Left forelimb (tissue), 1 donor: ENCODE data around the gene CFAP70.

Source experiments
- DNase-seq: peaks from one replicate; pipeline ENCODE4 v3.0.0-alpha.2; 2018; ENCODE audit warnings: low spot score

CFAP70 gene

DNA sequence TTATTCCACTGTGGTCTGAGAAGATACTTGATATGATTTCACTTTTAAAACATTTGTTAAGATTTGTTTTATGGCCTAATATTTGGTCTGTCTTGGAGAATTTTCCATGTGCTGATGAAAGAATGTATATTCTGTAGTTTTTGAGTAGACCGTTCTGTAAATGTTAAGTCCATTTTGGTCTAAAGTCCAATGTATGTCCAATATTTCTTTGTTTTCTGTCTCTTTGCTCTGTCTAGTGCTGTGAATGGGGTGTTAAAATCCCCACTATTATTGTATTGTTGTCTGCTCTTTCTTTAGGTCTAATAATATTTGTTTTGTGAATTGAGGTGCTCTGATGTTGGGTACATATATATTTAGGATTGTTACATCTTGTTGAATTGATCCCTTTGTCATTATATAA is 142.9 kb downstream of the CFAP70 start:
- no peak for DNase-seq

DNA sequence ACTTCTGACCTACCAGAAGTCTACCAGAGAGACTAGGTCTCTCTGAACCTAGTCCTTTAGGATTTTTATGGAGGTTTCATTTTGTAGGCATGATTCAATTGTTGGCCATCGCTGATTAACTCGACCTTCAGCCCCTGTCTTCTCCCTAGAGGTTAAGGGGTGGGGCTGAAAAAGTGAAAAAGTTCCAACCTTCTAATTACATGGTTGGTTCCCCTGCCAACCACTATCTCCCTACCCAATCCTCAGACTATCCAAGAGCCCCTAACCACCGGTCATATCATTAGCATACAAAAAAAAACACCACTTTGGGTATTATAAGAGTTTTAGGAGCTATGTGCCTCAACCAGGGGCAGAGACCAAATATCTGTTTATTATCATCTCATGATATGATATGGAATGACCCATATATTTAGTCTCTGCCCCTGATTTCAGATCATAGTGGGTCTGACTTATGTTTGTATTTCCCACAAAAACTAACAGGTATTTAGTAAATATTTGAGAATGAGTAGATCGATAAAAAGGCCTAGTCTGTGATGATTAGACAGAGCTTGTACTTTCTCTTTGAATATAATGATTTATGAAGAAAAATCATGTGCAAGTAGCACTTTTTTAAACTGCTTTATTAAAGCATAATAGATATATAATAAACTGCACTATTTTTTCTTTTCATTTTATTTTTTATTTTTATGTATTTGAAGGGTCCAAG is 147.4 kb downstream of the CFAP70 start:
- DNase-seq, result no peak

DNA sequence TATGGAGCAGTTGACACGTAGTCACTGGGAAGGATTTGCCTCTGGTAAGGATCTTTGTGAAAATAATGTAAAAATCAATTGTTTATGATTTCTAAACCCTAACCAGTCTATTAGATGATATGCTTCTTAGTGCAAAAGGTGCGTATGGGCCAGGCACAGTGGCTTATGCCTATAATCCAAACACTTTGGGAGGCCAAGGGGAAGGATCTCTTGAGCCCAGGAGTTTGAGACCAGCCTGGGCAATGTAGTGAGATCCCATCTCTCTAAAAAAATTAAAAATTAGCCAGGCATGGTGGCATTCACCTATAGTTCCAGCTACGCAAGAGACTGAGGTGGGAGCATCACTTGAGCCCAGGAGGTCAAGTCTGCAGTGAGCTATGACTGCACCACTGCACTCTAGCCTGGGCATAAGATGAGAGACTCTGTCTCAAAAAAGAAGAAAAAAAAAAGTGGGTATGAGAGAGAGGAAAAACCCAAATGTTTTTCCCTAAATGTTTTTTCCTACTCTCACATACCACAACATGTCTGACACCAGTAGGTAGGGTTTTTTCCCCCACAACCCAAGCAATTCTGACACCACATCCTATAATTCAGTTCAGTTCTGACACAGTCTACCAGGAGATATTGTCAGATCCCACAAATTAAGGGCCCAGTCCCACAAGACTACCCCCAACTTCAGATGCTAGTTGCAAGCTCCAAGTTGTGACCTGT is 148.1 kb downstream of the CFAP70 start:
- DNase-seq, result no peak

DNA sequence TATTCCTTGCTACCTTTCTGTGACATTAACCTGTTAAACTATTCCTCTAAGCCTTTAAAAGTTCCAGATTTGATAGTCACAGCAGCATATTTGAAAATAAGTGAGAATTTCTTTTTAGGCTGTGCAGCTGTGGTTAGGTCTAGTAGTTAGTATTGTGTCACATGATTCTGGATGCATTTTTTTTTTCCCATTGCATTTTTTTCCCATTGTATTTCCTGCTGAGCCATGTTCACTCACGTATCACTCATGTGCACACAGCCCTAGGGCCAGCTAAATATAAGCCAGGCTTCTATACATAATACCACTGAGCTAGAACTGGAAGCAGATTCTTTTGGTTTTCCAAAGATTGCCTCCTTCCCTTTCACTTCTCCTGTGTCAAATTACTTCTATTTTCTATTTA is 149.0 kb downstream of the CFAP70 start:
- no peak for DNase-seq

DNA sequence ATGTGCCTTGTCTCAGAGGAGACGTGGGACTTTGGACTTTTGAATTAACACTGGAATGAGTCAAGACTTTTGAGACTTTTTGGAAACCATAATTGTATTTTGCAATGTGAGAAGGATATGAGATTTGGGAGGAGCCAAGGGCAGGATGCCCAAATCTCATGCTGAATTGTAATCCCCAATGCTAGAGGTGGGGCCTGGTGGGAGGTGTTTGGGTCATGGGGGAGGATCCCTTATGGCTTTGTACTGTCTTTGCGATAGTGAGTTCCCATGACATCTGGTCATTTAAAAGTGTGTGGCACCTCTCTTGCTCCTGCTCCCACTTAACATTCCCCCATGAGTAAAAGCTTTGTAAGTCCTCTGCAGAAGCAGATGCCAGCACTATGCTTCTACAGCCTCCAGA is 150.8 kb downstream of the CFAP70 start:
- no peak for DNase-seq

DNA sequence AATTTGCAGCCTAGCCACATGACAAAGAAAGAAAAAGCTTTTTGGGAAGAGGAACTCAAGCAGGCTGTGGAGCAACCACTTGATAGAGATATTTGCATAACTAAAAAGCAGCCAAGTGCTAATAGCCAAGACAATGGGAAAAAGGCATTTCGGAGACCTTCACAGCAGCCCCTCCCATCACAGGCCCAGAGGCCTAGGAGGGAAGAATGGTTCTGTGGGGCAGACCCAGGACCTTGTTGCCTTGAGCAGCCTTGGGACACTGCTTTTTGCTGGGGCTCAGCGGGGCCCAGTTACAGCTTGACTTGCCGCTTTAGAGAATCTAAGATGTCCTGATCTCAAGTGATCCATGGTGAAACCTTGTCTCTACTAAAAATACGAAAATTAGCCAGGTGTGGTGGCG is 152.3 kb downstream of the CFAP70 start:
- DNase-seq, result no peak

DNA sequence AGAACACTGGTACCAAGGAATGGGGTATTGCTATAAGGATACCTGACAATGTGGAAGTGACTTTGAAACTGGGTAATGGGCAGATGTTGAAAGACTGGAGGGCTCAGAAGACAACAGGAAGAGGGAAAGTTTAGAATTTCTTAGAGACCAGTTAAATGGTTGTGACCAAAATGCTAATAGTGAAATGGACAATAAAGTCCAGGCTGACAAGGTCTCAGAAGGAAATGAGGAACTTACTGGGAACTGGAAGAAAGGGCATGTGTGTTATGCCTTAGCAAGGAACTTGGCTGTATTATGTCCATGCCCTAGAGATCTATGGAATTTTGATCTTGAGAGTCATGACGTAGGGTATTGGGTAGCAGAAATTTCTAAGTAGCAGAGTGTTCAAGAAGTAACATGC is 152.8 kb downstream of the CFAP70 start:
- no peak for DNase-seq

DNA sequence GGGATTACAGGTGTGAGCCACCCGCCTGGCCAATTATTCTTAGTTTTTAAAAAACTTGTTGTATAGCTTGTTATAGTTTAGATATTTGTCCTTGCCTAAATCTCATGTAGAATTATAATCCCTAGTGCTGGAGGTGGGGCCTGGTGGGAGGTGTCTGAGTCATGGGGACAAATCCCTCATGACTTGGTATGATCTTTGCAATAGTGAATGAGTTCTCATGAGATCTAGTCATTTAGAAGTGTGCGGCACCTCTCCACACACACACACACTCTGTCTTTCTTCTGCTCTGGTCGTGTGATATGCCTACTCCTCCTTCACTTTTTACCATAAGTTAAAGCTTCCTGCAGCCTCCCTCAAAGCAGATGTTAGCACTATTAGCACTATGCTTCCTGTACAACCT is 153.6 kb downstream of the CFAP70 start:
- DNase-seq, result no peak
